AG08395 (cell line): ENCODE results near the gene CACUL1.

Experiments
- DNase-seq: peaks from one replicate; pipeline ENCODE4 v3.0.0; 2012; ENCODE audit warnings: mixed read lengths, low spot score

Gene CACUL1

DNA sequence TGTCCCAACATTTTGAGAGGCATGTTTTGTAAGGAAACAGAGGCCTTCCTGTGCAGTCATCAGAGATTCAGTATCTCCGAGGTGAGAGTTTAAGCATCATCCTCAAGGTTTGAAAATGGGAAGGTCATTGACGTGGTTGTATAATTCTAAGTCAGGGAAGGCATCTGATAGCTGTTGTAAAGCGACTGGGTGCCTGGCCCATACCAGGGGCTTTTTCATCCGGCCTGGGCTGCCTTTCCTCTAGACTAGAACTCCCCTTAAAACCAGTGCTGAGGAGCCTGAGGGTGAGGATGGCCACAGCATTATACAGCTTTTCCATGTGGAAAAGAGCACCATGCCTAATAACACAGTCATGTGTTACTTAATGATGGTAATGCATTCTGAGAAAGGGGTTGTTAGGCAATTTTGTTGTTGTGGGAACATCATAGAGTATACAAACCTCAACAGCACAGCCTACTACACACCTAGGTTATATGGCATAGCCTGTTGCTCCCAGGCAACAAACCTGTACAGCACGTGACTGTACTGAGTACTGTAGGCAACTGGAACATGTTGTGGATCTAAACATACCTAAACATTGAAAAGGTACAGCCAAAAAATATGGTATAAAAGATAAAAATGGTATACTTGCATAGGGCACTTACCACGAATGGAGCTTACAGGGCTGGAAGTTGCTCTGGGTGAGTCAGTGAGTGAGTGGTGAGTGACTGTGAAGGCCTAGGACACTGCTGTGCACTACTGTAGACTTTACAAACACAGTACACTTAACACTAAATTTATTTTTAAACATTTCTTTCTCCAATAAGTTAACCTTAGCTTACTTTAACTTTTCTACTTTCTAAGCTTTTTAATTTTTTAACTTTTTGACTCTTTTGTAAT, 13.5 kb upstream of the CACUL1 start:
- no peak for DNase-seq

DNA sequence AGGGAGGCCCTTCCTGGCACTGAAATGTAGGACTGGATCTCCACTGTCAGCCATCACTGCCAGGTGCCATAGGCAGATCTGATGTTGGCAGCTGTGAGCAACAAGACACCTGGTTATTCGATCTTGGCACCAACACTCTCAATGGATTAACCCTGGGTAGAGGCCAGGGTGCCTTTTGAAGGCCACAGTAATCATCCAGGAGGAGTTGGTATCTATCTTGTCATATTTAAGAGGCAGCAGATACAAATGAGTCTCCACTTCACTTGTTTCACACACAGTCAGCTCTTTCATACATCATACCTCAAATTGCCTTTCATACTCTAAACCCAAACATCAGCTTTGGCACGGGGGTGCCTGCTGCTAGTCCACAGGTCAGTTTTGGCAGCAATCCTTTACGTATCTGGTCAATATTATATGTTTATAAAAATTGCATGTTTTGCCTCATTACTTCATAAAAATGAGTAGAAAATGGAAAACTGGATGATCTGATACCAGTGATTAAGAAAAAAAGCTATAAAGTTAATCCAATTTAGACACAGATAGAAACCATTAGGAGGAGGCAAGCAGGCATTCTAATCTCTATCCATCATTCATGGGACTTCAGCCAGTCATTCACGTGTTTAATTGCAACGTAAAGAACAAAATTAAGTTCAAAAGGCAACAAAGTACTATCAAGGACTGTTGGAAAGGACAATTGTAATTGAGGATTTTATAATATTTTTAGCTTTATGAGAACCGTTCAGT, 12.7 kb upstream of the CACUL1 start:
- no peak for DNase-seq

DNA sequence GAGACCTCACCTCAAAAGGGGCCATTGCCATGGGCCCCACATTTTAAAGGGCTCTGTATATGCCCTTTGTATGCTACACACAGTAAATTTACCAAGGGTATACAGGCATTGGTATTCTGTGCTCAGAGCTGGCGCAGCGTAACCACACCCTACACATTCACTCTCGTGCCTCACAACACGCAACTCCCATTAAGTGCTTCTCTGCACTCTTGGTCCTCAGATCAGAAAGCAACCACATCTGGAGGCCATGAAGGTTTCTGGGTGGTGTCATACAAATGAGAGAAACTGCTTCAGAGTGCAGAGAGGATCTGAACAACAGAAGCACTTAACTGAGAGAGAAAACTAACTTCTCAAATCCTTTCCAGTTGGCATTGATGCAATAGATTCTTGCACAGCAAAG, 9.4 kb upstream of the CACUL1 start:
- peak; percentile 14 for DNase-seq

DNA sequence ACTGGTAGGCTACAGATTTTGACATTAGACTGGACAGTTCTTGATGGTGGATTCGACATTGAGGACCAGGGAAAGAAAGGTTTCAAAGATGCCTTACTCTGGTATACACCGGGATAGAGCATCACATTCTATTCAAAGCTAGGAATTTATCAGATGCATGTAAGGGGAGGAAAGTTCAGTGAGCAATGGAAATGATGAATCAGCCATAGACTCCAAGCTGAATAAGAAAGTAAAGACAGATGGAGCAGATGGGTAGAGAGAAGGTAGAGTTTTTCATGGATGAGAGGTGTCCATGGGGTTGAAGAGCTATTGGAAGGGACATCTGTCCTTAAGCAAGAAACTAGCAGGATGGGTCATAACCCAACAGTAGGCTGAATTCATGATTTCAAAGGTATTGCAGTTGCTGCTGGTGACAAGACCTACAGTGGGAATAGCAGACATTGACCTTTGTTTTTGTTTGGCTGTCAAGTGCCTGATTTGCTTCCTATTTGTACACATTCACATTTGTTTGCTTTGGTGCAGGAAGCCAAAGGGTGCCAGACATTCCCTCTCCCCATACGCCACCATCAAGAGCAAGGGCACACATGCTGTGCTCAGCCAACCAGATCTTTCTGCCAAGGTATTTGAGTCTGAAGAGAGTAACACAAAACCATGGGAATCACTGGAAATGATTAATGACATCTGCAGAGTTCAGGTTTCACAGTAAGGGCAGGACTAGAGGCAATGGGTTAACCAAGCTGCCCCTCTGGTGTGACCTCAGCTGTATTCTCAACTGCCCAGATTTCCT, 8.6 kb upstream of the CACUL1 start:
- DNase-seq: no peak

DNA sequence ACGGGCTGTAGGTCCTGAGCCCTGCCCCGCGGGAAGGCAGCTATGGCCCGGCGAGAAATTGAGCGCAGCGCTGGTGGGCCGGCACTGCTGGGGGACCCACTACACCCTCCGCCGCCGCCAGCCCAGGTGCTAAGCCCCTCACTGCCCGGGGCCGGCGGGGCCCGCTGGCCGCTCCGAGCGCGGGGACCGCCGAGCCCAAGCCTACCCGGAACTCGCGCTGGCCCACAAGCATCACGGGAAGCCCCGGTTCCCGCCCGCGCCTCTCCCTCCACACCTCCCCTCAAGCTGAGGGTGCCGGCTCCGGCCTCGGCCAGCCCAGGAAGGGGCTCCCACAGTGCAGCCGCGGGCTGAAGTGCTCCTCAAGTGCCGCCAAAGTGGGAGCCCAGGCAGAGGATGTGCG, 5.5 kb upstream of the CACUL1 start:
- DNase-seq: no peak

DNA sequence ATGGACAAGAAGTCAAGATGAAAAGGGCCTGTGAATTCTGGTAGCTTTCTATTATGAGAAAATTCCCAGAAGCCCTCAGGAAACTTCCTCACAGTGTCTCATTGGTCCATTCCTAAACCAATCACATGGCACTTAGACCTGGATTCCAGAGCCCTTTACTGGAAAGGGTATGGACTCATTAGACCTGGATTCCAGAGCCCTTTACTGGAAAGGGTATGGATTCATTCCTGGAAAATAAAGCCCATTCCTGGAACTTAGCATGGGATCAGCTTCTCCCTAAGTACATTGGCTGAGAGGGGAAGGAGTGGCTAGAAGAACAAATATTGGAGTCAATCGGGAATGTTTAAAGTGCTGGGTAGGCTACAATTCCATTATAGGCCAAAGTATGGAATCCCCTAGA, 3.7 kb upstream of the CACUL1 start:
- no peak for DNase-seq

DNA sequence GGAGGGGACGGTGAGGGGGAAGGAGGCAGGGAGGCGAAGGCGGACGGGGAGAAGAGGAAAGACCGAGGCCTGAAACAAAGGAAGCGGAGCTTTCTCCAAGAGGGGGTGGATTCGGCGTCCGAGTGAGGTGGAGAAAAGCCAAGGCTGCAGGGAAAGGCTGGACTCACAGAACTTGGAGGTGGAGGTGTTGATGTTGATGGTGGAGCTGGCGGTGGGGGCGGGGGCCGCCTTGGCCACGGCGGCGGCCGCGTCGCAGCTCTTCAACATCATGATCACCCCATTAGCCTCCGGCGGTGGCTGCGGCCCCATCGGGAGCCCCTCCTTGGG, 578 bp downstream of the CACUL1 start:
- DNase-seq: peak; percentile 17

DNA sequence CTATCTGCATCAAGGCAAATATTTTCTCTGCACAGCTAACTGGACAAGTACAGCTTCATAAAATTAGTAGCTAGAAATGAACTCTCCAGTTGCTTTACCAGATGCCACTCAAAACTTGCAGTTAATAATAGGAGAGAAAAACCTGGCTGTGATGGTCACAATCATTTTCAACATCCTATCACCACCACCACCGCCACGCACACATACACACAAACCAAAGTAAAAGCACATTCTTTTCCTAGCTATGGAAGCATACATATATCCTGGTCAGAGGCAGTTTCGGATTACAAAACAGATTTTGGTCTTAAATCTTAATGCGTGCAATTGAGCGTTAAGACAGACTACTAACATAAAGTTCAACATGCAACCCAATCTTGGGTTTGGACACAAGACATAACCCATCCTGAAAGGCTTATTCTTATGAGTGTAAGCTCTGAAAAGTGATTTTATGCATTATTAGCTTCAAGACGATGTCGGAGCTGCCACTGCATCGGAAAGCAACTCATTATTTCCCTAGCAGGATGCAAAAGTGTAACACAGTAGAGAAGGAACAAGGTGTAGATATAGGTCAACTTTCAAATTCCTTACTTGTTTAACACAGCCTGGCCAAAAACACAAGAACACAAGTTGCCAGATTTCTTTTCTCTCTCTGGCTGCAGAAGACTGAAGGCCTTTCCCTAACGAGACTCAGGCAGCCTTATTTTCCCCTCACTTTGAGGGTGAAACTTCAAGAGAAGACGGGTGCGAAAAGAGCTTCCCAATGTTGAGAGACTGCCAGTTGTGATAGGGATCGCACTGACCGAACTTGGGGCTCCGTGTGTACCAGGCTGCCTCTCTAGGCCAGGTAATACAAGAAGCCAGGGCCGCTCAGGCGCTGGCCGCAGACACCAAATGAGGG, 1.2 kb downstream of the CACUL1 start:
- peak; percentile 27 for DNase-seq

DNA sequence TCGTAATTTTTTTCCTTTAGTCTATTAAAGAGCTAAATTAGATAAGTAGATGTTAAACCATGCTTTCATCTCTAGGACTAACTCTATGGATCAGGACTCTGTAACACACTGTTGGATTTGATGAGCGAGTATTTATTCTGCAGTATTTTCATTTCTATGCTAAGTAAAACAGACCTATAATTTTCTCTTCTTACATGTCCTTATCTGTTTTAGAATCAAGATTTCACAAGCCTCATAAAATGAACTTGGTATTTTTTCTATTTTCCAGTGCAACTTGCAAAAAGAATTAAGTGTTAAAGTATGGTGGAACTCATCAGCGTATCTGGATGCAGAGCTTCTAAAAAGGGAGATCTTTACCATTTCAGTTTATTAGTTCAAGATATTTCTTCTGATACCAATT, 2.4 kb downstream of the CACUL1 start:
- DNase-seq: no peak

DNA sequence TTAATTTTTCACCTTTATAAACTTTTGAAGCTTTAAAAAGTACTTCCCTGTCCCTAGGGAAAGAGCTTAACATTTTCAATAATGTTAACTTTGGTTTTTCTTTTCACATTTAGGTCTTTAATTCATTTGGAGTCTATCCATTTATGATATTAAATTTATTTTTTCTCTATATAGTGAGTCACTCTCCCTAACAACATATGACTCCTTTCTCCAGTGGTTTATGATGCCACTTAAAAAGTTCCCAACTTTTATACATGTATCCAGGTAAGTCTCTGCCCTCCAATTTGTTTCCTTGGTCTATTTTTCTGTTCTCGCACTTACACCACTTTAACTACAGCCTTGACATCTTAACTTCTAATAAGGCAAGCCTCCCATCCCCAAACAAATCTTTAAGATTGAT, 3.5 kb downstream of the CACUL1 start:
- no peak for DNase-seq

DNA sequence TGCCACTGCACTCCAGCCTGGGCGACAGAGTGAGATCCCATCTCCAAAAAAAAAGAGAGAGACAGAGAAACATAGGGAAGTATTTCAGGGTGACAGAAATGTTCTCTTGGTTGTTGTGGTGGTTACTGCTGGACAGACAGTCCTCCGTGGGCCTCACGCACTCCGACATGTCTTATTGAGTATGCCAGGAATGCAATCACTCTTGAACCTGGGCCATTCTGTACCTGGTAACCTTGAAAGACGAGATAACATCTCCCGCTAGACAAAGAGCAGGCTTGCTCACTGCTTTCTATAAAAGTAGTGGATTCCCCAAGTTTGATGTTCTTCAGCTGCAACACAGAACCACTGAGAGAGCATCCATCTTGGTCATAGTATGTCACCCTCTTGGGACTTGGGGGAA, 6.7 kb downstream of the CACUL1 start:
- DNase-seq: no peak

DNA sequence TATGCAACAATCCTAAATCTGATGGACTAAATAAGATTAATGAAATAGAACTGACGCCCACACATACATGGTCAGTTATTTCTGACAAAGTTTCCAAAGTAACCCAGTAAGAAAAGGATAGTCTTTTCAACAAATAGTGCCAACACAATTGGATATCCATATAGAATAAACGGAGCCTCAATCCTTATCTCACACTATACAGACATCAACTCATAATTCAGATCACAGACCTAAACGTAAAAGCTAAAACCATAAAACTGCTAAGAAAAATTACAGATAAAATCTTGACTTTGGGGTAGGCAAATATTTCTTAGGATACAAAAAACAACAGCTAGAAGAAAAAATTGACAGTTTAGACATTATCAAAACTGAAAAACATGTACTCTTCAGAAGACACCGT, 8.5 kb downstream of the CACUL1 start:
- DNase-seq: no peak

DNA sequence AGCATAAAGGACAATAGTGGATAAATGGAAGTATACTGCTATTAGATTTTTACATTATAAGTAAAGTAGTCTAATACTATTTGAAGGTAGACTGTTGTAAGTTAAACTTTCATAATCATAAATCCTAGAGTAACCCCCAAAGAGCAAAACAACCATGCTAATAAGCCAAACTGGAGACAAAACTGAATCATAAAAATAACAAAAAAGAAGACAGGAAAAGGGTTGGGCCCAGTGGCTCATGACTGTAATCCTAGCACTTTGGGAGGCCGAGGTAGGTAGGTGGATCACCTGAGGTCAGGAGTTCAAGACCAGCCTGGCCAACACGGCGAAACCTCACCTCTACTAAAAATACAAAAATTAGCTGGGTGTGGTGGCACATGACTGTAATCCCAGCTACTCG, 9.7 kb downstream of the CACUL1 start:
- DNase-seq: no peak

DNA sequence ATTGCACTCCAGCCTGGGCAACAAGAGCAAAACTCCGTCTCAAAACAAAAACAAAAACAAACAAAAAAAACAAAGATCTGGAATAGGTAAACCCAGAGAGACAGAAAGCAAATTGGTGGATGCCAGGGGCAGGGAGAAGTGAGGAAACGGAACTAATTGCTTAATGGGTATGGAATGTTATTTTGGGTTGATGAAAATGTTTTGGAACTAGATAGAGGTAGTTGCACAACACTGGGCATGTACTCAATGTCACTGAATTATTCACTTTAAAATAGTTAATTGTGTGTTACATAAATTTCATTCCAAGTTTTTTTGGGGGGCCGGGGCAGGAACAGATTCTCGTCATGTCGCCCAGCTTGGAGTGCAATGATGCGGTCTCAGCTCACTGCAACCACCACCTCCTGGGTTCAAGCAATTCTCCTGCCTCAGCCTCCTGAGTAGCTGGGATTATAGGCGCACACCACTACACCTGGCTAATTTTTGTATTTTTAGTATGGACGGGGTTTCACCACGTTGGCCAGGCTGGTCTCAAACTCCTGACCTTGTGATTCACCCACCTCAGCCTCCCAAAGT, 10.3 kb downstream of the CACUL1 start:
- peak; percentile 56 for DNase-seq

DNA sequence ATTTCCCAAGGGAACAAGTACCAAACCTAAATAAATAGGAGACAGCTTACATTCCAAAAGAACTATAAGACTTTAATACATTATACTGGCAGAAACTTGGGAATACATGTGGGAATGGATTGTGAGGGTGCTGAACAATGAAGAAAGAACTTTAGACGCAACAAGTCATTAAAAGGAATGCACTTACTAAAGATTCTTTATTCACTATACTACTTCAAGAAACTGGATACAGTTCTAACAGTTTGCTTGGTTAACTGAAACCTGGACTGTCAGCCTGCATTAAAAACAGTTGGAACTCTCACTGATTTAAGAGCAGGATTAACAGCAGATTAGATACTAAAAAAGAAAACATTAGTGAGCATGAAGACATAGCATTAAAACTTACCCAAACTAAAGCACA, 12.0 kb downstream of the CACUL1 start:
- DNase-seq: no peak

DNA sequence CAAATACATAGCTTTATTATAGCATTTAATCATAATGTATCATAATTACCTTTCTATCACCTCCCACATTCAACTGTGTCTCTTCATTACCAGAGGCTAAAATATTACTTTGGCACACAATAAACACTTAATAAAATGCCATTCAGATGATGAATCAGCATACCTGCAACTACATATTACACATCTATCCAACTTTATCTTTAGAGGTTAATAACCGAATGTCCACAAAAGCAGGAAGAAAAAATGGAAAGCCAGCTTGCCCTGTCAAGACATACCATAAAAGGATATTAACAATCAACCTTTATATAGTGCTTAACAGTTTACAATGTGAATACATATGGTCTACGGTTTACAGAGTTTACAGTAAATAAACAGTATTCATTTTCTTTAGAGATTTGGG, 12.7 kb downstream of the CACUL1 start:
- DNase-seq: no peak

DNA sequence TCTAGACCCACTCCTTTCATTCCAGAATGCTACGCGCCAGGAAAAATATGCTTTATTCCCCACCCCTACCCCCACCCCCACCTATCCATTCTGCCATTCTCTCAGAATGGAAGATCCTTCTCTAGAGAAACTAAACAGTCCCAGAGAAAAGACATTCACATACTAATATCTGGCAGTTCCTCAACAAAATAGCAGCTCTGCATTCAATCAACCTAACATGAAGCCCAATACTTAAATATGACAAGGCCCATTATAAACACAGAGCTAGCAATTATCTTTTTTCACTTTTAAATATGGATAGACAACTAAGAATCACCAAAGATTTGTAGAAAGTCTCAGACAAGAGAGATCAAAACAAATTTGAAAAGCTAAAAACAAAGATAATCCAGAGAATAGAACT, 16.4 kb downstream of the CACUL1 start:
- DNase-seq: no peak

DNA sequence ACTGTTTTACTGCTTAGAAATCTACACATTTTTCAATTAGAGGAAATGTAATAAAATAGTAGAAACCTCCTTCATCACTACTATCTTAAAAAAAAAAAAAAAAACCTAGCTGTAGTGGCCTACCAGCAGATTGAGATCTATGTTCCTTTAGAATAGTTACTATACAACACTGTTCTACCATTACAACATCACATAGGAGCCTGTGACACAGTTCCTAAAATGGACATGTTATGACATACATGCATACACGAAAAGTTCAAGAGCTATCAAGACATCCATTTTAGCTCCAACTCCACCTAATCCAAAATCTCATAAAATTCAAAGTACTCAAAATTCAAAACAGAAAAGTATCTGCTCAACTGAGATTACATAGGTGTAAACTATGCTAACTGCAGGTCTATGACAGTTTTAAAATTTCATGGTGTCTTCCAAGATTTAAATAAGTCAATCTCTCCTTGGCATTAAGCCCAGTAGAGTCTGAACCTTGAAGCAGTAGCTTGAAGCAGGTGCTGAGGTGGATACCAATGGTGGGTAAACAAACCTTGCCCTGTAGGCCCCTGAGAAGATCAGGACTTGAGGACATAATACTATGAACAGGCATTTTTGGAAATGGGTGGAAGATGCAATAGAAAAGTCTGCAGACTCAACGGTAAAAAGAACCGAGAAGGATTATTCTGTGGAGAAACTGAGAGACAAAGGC, 17.0 kb downstream of the CACUL1 start:
- DNase-seq: no peak

DNA sequence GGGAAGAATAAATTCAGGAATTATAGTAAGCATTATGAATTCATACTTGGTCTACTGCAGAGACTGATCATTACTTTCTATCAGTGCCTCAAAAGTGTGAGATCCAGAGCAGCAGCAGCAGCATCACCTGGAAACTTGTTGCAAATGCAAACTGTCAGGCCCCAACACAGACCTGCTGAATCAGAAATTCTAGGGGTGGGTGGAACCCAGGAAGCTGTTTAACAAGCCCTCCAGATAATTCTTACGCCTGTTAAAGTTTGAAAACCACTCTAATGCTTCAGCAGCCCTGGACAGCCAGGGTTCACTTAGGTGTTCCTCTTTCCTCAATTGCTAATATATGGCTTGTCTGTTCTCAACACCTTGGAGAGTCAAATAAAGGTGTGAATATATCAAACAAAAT, 19.5 kb downstream of the CACUL1 start:
- DNase-seq: no peak

DNA sequence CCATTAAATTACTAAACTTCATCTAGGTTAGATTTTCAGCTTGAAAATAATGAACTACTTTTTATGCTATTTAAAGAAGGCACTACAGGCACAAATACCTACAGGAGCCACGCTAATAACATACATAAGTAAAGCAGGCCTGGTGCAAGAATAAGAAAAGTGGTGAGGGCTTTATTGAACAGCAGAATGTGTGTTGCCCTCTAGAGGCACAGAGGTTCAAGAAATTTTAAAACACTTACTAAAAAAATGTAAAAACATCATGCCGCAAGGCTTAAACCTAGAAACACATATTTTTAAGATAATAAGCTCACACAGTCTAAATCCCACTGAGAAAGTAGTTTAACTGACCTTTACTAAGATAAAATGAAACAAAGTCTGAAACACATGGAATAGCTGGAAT, 20.3 kb downstream of the CACUL1 start:
- no peak for DNase-seq
